HEK293 (cell line): ENCODE results near the gene RABEP2.

Experiments
- CTCF ChIA-PET: fragments of 350-600 bp; formaldehyde crosslinking; extraction: SDS; loops from one replicate; lab custom pipeline; 2021; ENCODE audit warnings: antibody characterized with exemption; lab: Yijun Ruan, JAX
- POLR2A ChIA-PET: fragments of 300-600 bp; formaldehyde crosslinking; extraction: SDS; loops from one replicate; lab custom pipeline; 2020; ENCODE audit warnings: antibody characterized with exemption, inconsistent platforms; lab: Yijun Ruan, JAX
- H3K27ac ChIP-seq: fragments of 200-500 bp; sonication (Bioruptor generic); 2 replicates; pipeline ENCODE4 v1.5.1; 2014; ENCODE audit warnings: low read depth, low read length, control low read depth, inconsistent platforms; ENCODE audit errors: extremely low read depth
- H3K36me3 ChIP-seq, 2 experiments: fragments of 200-500 bp in 1 of 2; sonication (Bioruptor generic) in 1 of 2; 1 replicate in 1 of 2; 2 replicates in 1 of 2; pipeline ENCODE4 v1.5.1; 2014 to 2017; ENCODE audit warnings: inconsistent platforms in 2 of 2, low read length in 2 of 2; ENCODE audit not compliant: control insufficient read depth in 2 of 2, insufficient read depth in 1 of 2
- H3K4me1 ChIP-seq: fragments of 200-500 bp; sonication (Bioruptor generic); 2 replicates; pipeline ENCODE4 v1.5.1; 2014; ENCODE audit warnings: mild to moderate bottlenecking, low read length, inconsistent platforms; ENCODE audit not compliant: control insufficient read depth, insufficient read depth
- H3K4me3 ChIP-seq: 2 replicates; pipeline ENCODE4 v1.5.1; 2011; ENCODE audit warnings: low read depth, mild to moderate bottlenecking, control low read depth, low read length, moderate library complexity
- H3K9me3 ChIP-seq: fragments of 200-500 bp; sonication (Bioruptor generic); 2 replicates; pipeline ENCODE4 v1.5.1; 2014; ENCODE audit warnings: low read depth, low read length, inconsistent platforms; ENCODE audit not compliant: control insufficient read depth, insufficient read depth
- EGR2 ChIP-seq: fragments of 450-650 bp; formaldehyde crosslinking; IDR thresholded peaks from 2 replicates; pipeline ENCODE4 v1.5.1; 2016; ENCODE audit warnings: low read depth, missing biosample characterization, missing genetic modification characterization
- KLF8 ChIP-seq: fragments of 450-650 bp; formaldehyde crosslinking; IDR thresholded peaks from 2 replicates; pipeline ENCODE4 v1.5.1; 2016; ENCODE audit warnings: missing biosample characterization, missing genetic modification characterization
- PBX3 ChIP-seq: sonication (generic); formaldehyde crosslinking; IDR thresholded peaks from 2 replicates; pipeline ENCODE4 v1.8.1; 2022; ENCODE audit warnings: mild to moderate bottlenecking, moderate library complexity, missing genetic modification reagents
- SCRT1 ChIP-seq: fragments of 450-650 bp; formaldehyde crosslinking; IDR thresholded peaks from 2 replicates; pipeline ENCODE4 v1.5.1; 2016; ENCODE audit warnings: missing biosample characterization, missing genetic modification characterization, borderline replicate concordance
- TCF7L2 ChIP-seq: IDR thresholded peaks from 2 replicates; pipeline ENCODE4 v1.6.1; 2011; ENCODE audit warnings: low read depth, mild to moderate bottlenecking, inconsistent platforms, low read length, moderate library complexity, borderline replicate concordance
- WT1 ChIP-seq: fragments of 450-650 bp; formaldehyde crosslinking; IDR thresholded peaks from 2 replicates; pipeline ENCODE4 v1.5.1; 2016; ENCODE audit warnings: missing biosample characterization, missing genetic modification characterization
- ZBTB1 ChIP-seq: fragments of 450-650 bp; formaldehyde crosslinking; IDR thresholded peaks from 2 replicates; pipeline ENCODE4 v1.5.1; 2016; ENCODE audit warnings: missing biosample characterization, missing genetic modification characterization
- ZEB2 ChIP-seq: fragments of 450-650 bp; formaldehyde crosslinking; IDR thresholded peaks from 2 replicates; pipeline ENCODE4 v1.5.1; 2016; ENCODE audit warnings: missing biosample characterization, missing genetic modification characterization
- ZNF112 ChIP-seq: fragments of 450-650 bp; formaldehyde crosslinking; IDR thresholded peaks from 2 replicates; pipeline ENCODE4 v1.5.0; 2017; ENCODE audit warnings: missing biosample characterization, missing genetic modification characterization
- ZNF121 ChIP-seq: fragments of 450-650 bp; formaldehyde crosslinking; IDR thresholded peaks from 2 replicates; pipeline ENCODE4 v1.5.1; 2016; ENCODE audit warnings: missing biosample characterization, missing genetic modification characterization
- ZNF2 ChIP-seq: fragments of 450-650 bp; formaldehyde crosslinking; IDR thresholded peaks from 2 replicates; pipeline ENCODE4 v1.5.1; 2016; ENCODE audit warnings: missing biosample characterization, missing genetic modification characterization
- ZNF211 ChIP-seq: fragments of 450-650 bp; formaldehyde crosslinking; IDR thresholded peaks from 2 replicates; pipeline ENCODE4 v1.5.1; 2016; ENCODE audit warnings: low read depth, missing biosample characterization, missing genetic modification characterization
- ZNF239 ChIP-seq: fragments of 450-650 bp; formaldehyde crosslinking; IDR thresholded peaks from 2 replicates; pipeline ENCODE4 v1.5.1; 2016; ENCODE audit warnings: missing biosample characterization, missing genetic modification characterization
- ZNF248 ChIP-seq: fragments of 450-650 bp; formaldehyde crosslinking; IDR thresholded peaks from 2 replicates; pipeline ENCODE4 v1.5.1; 2017; ENCODE audit warnings: missing biosample characterization, missing genetic modification characterization
- ZNF335 ChIP-seq: fragments of 450-650 bp; formaldehyde crosslinking; conservative IDR thresholded peaks from 2 replicates; pipeline ENCODE4 v1.5.1; 2016; ENCODE audit warnings: missing biosample characterization, missing genetic modification characterization
- ZNF350 ChIP-seq: fragments of 450-650 bp; formaldehyde crosslinking; IDR thresholded peaks from 2 replicates; pipeline ENCODE4 v1.5.0; 2017; ENCODE audit warnings: missing biosample characterization, mild to moderate bottlenecking, missing genetic modification characterization
- ZNF391 ChIP-seq: fragments of 450-650 bp; formaldehyde crosslinking; IDR thresholded peaks from 2 replicates; pipeline ENCODE4 v1.5.1; 2016; ENCODE audit warnings: low read depth, missing biosample characterization, missing genetic modification characterization, borderline replicate concordance
- ZNF394 ChIP-seq: fragments of 450-650 bp; formaldehyde crosslinking; IDR thresholded peaks from 2 replicates; pipeline ENCODE4 v1.5.1; 2016; ENCODE audit warnings: missing biosample characterization, missing genetic modification characterization, mild to moderate bottlenecking, moderate library complexity, borderline replicate concordance
- ZNF416 ChIP-seq: fragments of 450-650 bp; formaldehyde crosslinking; IDR thresholded peaks from 2 replicates; pipeline ENCODE4 v1.5.1; 2016; ENCODE audit warnings: missing biosample characterization, missing genetic modification characterization
- ZNF449 ChIP-seq: fragments of 450-650 bp; formaldehyde crosslinking; IDR thresholded peaks from 2 replicates; pipeline ENCODE4 v1.5.1; 2017; ENCODE audit warnings: missing biosample characterization, mild to moderate bottlenecking, missing genetic modification characterization, moderate library complexity
- ZNF473 ChIP-seq: fragments of 450-650 bp; formaldehyde crosslinking; IDR thresholded peaks from 2 replicates; pipeline ENCODE4 v1.5.1; 2017; ENCODE audit warnings: missing biosample characterization, missing genetic modification characterization
- ZNF558 ChIP-seq: fragments of 450-650 bp; formaldehyde crosslinking; IDR thresholded peaks from 2 replicates; pipeline ENCODE4 v1.5.1; 2016; ENCODE audit warnings: missing biosample characterization, missing genetic modification characterization
- ZNF600 ChIP-seq: fragments of 450-650 bp; formaldehyde crosslinking; IDR thresholded peaks from 2 replicates; pipeline ENCODE4 v1.5.1; 2016; ENCODE audit warnings: missing biosample characterization, missing genetic modification characterization
- ZNF660 ChIP-seq: fragments of 450-650 bp; IDR thresholded peaks from 2 replicates; pipeline ENCODE4 v1.5.1; 2018; ENCODE audit warnings: missing biosample characterization, mild to moderate bottlenecking, missing genetic modification characterization
- ZXDB ChIP-seq: fragments of 450-650 bp; formaldehyde crosslinking; IDR thresholded peaks from 2 replicates; pipeline ENCODE4 v1.5.1; 2016; ENCODE audit warnings: missing biosample characterization, missing genetic modification characterization
- TF ChIP-seq, protein P1 (sequence below): fragments of 450-650 bp; formaldehyde crosslinking; IDR thresholded peaks from 2 replicates; pipeline ENCODE4 v1.5.1; 2016; ENCODE audit warnings: missing biosample characterization, missing genetic modification characterization

RABEP2 gene

DNA sequence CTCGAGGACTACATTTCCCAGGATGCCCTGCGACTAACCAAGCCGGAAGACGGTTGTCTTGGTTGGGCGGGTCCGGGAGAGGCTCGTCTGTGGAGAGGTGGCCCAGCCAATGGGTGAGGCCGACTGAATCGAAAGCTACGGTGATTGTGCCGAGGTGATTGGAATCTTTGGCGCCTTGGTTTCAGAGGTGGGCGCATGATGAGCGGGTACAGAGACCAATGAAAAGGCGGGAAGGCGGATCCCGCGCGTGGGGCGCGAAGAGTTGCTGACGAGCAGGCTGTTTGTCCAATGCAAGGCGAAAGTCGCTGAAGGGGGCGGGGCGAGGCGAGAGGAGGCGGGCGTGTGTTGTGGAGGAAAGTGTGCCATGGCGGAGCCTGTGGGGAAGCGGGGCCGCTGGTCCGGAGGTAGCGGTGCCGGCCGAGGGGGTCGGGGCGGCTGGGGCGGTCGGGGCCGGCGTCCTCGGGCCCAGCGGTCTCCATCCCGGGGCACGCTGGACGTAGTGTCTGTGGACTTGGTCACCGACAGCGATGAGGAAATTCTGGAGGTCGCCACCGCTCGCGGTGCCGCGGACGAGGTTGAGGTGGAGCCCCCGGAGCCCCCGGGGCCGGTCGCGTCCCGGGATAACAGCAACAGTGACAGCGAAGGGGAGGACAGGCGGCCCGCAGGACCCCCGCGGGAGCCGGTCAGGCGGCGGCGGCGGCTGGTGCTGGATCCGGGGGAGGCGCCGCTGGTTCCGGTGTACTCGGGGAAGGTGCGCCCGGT is 25.8 kb upstream of the RABEP2 start, which contains the start of gene NFATC2IP (continued):
- TF ChIP-seq ZNF449 (tag by site-specific recombination), result peak; percentile 90
- peak; percentile 66 for TF ChIP-seq ZNF600 (tag by site-specific recombination)
- TF ChIP-seq ZNF2 (tag by site-specific recombination), result peak; percentile 40; the same call in 1 of the 2 replicates
- TF ChIP-seq ZNF248 (tag by site-specific recombination), result no peak
- TF ChIP-seq, protein P1, sequence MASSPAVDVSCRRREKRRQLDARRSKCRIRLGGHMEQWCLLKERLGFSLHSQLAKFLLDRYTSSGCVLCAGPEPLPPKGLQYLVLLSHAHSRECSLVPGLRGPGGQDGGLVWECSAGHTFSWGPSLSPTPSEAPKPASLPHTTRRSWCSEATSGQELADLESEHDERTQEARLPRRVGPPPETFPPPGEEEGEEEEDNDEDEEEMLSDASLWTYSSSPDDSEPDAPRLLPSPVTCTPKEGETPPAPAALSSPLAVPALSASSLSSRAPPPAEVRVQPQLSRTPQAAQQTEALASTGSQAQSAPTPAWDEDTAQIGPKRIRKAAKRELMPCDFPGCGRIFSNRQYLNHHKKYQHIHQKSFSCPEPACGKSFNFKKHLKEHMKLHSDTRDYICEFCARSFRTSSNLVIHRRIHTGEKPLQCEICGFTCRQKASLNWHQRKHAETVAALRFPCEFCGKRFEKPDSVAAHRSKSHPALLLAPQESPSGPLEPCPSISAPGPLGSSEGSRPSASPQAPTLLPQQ (tag by site-specific recombination), result peak; percentile 49; the same call in 1 of the 2 replicates
- peak; percentile 75 for TF ChIP-seq ZNF335 (tag by site-specific recombination)
- TF ChIP-seq PBX3 (CRISPR knock-in tag), result peak; percentile 100
- TF ChIP-seq KLF8 (tag by site-specific recombination), result peak; percentile 64; the same call in 1 of the 2 replicates
- 0 out of 2 replicates have a peak, but pooled peaks have one; percentile 24 for TF ChIP-seq ZNF660 (tag by site-specific recombination)
- TF ChIP-seq ZNF112 (tag by site-specific recombination), result no peak

DNA sequence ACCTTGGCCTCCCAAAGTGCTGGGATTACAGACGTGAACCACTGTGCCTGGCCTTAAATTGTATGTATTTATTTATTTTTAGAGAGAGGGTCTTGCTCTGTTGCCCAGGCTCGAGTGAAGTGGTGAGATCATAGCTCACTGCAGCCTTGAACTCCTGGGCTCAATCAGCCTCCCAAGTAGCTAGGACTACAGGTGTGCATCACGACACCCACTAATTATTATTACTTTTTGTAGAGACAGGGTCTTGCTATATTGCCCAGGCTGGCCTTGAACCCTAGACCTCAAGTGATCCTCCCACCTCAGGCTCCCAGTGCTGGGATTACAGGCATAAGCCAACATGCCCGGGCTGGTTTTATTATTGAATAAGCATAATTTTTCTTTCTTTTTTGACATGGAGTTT is 21.6 kb upstream of the RABEP2 start:
- Histone ChIP-seq H3K36me3 (no peaks in the 10 kb centered on the region), H3K4me3 (no peak overlapping the region), H3K9me3 (no peaks in the 10 kb centered on the region), H3K27ac (no peak overlapping the region), H3K4me1 (no peaks in the 10 kb centered on the region)
- CTCF ChIA-PET, result interaction anchor here (0.6 kb wide), 2 partner anchors 70 to 116 kb away, joined by 3 read pairs; no protein-coding TSS in a partner anchor
- POLR2A ChIA-PET, result no interaction called here
- no peak for TF ChIP-seq ZNF416
- peak; percentile 98 for TF ChIP-seq ZNF121 (tag by site-specific recombination)

GRCh38 chr16:28943281-28943680 is 18.2 kb upstream of the RABEP2 start:
- ChIA-PET CTCF (interaction anchor here (0.7 to 2.9 kb wide), 4 partner anchors 17 to 71 kb away, joined by 3 to 22 read pairs (median 11); partner anchors contain the start of gene RABEP2), POLR2A (no interaction called here)
- Histone ChIP-seq H3K9me3 (no peaks in the 10 kb centered on the region), H3K4me1 (no peaks in the 10 kb centered on the region), H3K4me3 (no peak overlapping the region)
- TF ChIP-seq TCF7L2 (no peak), ZEB2 (tag by site-specific recombination) (no peak), EGR2 (tag by site-specific recombination) (no peak), SCRT1 (tag by site-specific recombination) (no peak), ZNF211 (tag by site-specific recombination) (no peak), ZNF2 (tag by site-specific recombination) (no peak), ZXDB (tag by site-specific recombination) (no peak), ZNF558 (tag by site-specific recombination) (no peak), ZNF449 (tag by site-specific recombination) (no peak), WT1 (tag by site-specific recombination) (no peak), ZNF473 (tag by site-specific recombination) (no peak), ZNF600 (tag by site-specific recombination) (no peak), ZNF391 (tag by site-specific recombination) (no peak), ZNF394 (tag by site-specific recombination) (no peak), ZBTB1 (tag by site-specific recombination) (no peak), ZNF239 (tag by site-specific recombination) (no peak), ZNF350 (tag by site-specific recombination) (no peak)
- TF ChIP-seq, protein P1 (tag by site-specific recombination), result no peak
- TF ChIP-seq, all 188 proteins: peak for 0
- Histone ChIP-seq H3K36me3 (no peaks in the 10 kb centered on the region), H3K27ac (no peak overlapping the region)
